GM23338 (cell line): ENCODE results near the gene PIGR. TPM values are rescaled to one million over a fixed set of nuclear protein-coding genes. Genes with fewer than 3 reads are reported as not detected.

Experiments
- ATAC-seq: fragments of 200-7000 bp; cut with Tn5 transposase; 3 replicates; pipeline ENCODE4 v1.9.1; 2020
- DNase-seq: peaks from one replicate; pipeline ENCODE4 v3.0.0-alpha.2; 2015; ENCODE audit warnings: low spot score
- H2AFZ ChIP-seq: fragments of 200-600 bp; sonication (generic); 2 replicates; pipeline ENCODE4 v1.8.0; 2016; ENCODE audit warnings: antibody characterized with exemption, mild to moderate bottlenecking, moderate library complexity
- H3F3A ChIP-seq: fragments of 200-600 bp; sonication (generic); replicated peaks from 2 replicates; pipeline ENCODE4 v1.8.0; 2017; ENCODE audit warnings: antibody characterized with exemption, mixed run types, low read depth
- H3K27ac ChIP-seq: fragments of 200-600 bp; sonication (generic); 2 replicates; pipeline ENCODE4 v1.6.1; 2016; ENCODE audit warnings: low read depth
- H3K27me3 ChIP-seq: fragments of 200-600 bp; sonication (generic); 2 replicates; pipeline ENCODE4 v1.8.0; 2016; ENCODE audit warnings: mild to moderate bottlenecking, mixed run types, moderate library complexity; ENCODE audit not compliant: insufficient read depth
- H3K36me3 ChIP-seq: fragments of 200-600 bp; sonication (generic); 2 replicates; pipeline ENCODE4 v1.8.0; 2016; ENCODE audit warnings: mild to moderate bottlenecking; ENCODE audit not compliant: insufficient read depth
- H3K4me1 ChIP-seq: fragments of 200-600 bp; sonication (generic); 2 replicates; pipeline ENCODE4 v1.8.0; 2016; ENCODE audit warnings: mild to moderate bottlenecking, moderate library complexity; ENCODE audit not compliant: insufficient read depth
- H3K4me2 ChIP-seq: fragments of 200-600 bp; sonication (generic); 2 replicates; pipeline ENCODE4 v1.7.1; 2017; ENCODE audit warnings: mixed run types
- H3K4me3 ChIP-seq: fragments of 200-600 bp; sonication (generic); 2 replicates; pipeline ENCODE4 v1.6.1; 2016; ENCODE audit warnings: mixed run types
- H3K79me2 ChIP-seq: fragments of 200-600 bp; sonication (generic); replicated peaks from 2 replicates; pipeline ENCODE4 v1.8.0; 2017; ENCODE audit warnings: mild to moderate bottlenecking; ENCODE audit not compliant: insufficient read depth
- H3K9me2 ChIP-seq: fragments of 200-600 bp; sonication (generic); 2 replicates; pipeline ENCODE4 v1.8.0; 2017; ENCODE audit not compliant: insufficient read depth
- H4K20me1 ChIP-seq: fragments of 200-600 bp; sonication (generic); replicated peaks from 2 replicates; pipeline ENCODE4 v1.8.0; 2017; ENCODE audit warnings: mild to moderate bottlenecking; ENCODE audit not compliant: insufficient read depth
- H3K27ac Mint-ChIP-seq: 2 replicates; pipeline ENCODE4 v1.8.0; 2020; ENCODE audit warnings: inconsistent platforms, mild to moderate bottlenecking, moderate library complexity, mixed read lengths
- H3K27me3 Mint-ChIP-seq: 3 replicates; pipeline ENCODE4 v1.8.0; 2022; ENCODE audit warnings: low read depth, mild to moderate bottlenecking, moderate library complexity, mixed read lengths, inconsistent platforms; ENCODE audit not compliant: insufficient read depth, poor library complexity
- H3K36me3 Mint-ChIP-seq: 3 replicates; pipeline ENCODE4 v1.8.0; 2021; ENCODE audit warnings: low read depth, mild to moderate bottlenecking, inconsistent platforms, moderate library complexity, mixed read lengths
- H3K4me1 Mint-ChIP-seq: 3 replicates; pipeline ENCODE4 v1.8.0; 2020; ENCODE audit warnings: mild to moderate bottlenecking, inconsistent platforms, mixed read lengths
- H3K4me3 Mint-ChIP-seq: 3 replicates; pipeline ENCODE4 v1.8.0; 2021; ENCODE audit warnings: moderate library complexity, mild to moderate bottlenecking, inconsistent platforms, mixed read lengths
- H3K9me3 Mint-ChIP-seq: 3 replicates; pipeline ENCODE4 v1.8.0; 2020; ENCODE audit warnings: moderate library complexity, mild to moderate bottlenecking, inconsistent platforms, mixed read lengths
- CREB1 ChIP-seq: fragments of 250-450 bp; sonication (Bioruptor Pico); IDR thresholded peaks from 2 replicates; pipeline ENCODE4 v1.5.0; 2020; ENCODE audit warnings: low read depth, mild to moderate bottlenecking, moderate library complexity
- ETS1 ChIP-seq: IDR thresholded peaks from 2 replicates; pipeline ENCODE4 v1.6.1; 2016; ENCODE audit warnings: antibody characterized with exemption
- EZH2 ChIP-seq: fragments of 200-600 bp; sonication (generic); IDR thresholded peaks from one replicate; pipeline ENCODE4 v1.8.0; 2017; ENCODE audit warnings: antibody characterized with exemption, mild to moderate bottlenecking, low read depth; ENCODE audit not compliant: unreplicated experiment
- EZH2phosphoT487 ChIP-seq: fragments of 200-600 bp; sonication (generic); IDR thresholded peaks from one replicate; pipeline ENCODE4 v1.8.1; 2018; ENCODE audit warnings: antibody characterized with exemption; ENCODE audit not compliant: unreplicated experiment
- JUNB ChIP-seq: IDR thresholded peaks from one replicate; pipeline ENCODE4 v1.6.1; 2016; ENCODE audit warnings: antibody characterized with exemption; ENCODE audit not compliant: unreplicated experiment
- NANOG ChIP-seq: IDR thresholded peaks from 2 replicates; pipeline ENCODE4 v1.6.1; 2016; ENCODE audit warnings: antibody characterized with exemption, borderline replicate concordance
- REST ChIP-seq: IDR thresholded peaks from one replicate; pipeline ENCODE4 v1.6.1; 2018; ENCODE audit warnings: antibody characterized with exemption; ENCODE audit not compliant: unreplicated experiment
- ZNF331 ChIP-seq: fragments of 250-450 bp; sonication (Bioruptor Pico); IDR thresholded peaks from 2 replicates; pipeline ENCODE4 v1.5.0; 2020; ENCODE audit warnings: low read depth, mild to moderate bottlenecking, moderate library complexity
- ZNF462 ChIP-seq: fragments of 250-450 bp; sonication (Bioruptor Pico); IDR thresholded peaks from 2 replicates; pipeline ENCODE4 v1.5.0; 2020; ENCODE audit warnings: mild to moderate bottlenecking, moderate library complexity
- polyA plus RNA-seq: library from polyadenylated mRNA; unstranded; fragments of >200 nt; fragmentation: Nextera tagmentation; extraction: Ambion mirVana; gene quantifications from 2 replicates; pipeline ENCODE4 v1.2.1, GENCODE V29; 2016
- total RNA-seq: library from RNA; depleted of rRNA; stranded (reverse); fragments of >200 nt; shearing (Covaris generic); gene quantifications from 2 replicates; pipeline ENCODE4 v1.2.3, GENCODE V29; 2014
- TF ChIP-seq, protein P1 (sequence below), 2 experiments: fragments of 200-600 bp in 1 of 2; sonication (generic) in 1 of 2; conservative IDR thresholded peaks; 2 replicates each; pipeline versions ENCODE4 v1.5.1 to v1.6.1; 2016 to 2017; ENCODE audit warnings: antibody characterized with exemption in 2 of 2, low read depth in 2 of 2, mild to moderate bottlenecking in 2 of 2, moderate library complexity in 1 of 2

Gene PIGR
- total and polyA plus RNA-seq, 2 experiments from 2014 or later, result not detected

GRCh38 chr1:206944703-206945102, 1.6 kb downstream of the PIGR start (continued):
- no peak for TF ChIP-seq REST
- no peak for TF ChIP-seq CREB1 (CRISPR knock-in tag)
- TF ChIP-seq, protein P1, sequence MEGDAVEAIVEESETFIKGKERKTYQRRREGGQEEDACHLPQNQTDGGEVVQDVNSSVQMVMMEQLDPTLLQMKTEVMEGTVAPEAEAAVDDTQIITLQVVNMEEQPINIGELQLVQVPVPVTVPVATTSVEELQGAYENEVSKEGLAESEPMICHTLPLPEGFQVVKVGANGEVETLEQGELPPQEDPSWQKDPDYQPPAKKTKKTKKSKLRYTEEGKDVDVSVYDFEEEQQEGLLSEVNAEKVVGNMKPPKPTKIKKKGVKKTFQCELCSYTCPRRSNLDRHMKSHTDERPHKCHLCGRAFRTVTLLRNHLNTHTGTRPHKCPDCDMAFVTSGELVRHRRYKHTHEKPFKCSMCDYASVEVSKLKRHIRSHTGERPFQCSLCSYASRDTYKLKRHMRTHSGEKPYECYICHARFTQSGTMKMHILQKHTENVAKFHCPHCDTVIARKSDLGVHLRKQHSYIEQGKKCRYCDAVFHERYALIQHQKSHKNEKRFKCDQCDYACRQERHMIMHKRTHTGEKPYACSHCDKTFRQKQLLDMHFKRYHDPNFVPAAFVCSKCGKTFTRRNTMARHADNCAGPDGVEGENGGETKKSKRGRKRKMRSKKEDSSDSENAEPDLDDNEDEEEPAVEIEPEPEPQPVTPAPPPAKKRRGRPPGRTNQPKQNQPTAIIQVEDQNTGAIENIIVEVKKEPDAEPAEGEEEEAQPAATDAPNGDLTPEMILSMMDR (conservative IDR thresholded peaks at IDR 0.05; ENCODE audit: low read depth in 2 of 2), result no peak
- no peak for TF ChIP-seq EZH2
- TF ChIP-seq ETS1, result no peak
- TF ChIP-seq ZNF331, result no peak
- TF ChIP-seq EZH2phosphoT487, result no peak
- TF ChIP-seq NANOG, result no peak

DNA sequence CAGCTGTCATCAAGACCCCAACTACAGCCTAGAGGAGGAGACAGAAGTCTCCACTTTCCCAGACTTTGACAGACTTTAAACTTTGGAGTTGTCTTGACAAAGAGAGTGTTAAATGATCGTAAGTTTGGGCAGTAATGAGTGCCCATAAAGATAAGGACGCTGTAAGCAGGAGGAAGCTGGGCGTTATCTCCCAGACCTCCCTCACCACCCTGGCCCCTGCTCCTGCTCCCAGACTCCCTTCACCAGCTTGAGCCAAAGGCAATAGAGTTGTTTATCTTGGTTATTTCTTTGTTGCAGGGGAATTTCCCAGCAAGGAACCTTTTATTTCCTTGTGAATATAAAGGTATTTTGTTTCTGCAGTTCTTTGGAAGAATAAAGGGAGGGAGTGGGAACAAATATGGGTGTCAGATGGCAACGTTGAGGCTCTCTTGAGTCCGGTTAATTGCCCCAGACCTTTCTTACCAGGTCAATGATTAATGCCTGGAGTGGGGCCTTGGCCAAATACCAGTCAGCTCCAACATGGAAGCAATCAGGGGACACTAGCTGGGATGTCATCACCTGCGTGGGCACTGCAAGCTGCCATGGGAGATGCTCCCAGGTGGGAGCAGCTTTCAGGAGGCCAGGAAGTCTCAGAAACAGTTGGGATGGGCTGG, 4.4 kb downstream of the PIGR start:
- H3K9me2 ChIP-seq, result peaks cover 10% of the 10 kb centered on the region; the same call in 1 of the 2 replicates
- Mint-ChIP-seq H3K36me3 (no peaks in the 10 kb centered on the region), H3K9me3 (no peaks in the 10 kb centered on the region), H3K4me1 (no peaks in the 10 kb centered on the region), H3K27ac (no peak overlapping the region), H3K4me3 (no peak overlapping the region), H3K27me3 (peaks cover 1% of the 10 kb centered on the region)
- no peaks in the 10 kb centered on the region for H3K79me2 ChIP-seq
- H3K36me3 ChIP-seq, result no peaks in the 10 kb centered on the region
- H3K27ac ChIP-seq, result no peak overlapping the region
- no peak overlapping the region for H3K4me3 ChIP-seq
- no peaks in the 10 kb centered on the region for H3K27me3 ChIP-seq
- H3K4me2 ChIP-seq, result no peak overlapping the region
- no peaks in the 10 kb centered on the region for H3K4me1 ChIP-seq
- DNase-seq (no peak), ATAC-seq (no peak)
- no peaks in the 10 kb centered on the region for H4K20me1 ChIP-seq
- H2AFZ ChIP-seq, result no peak overlapping the region
- H3F3A ChIP-seq, result no peaks in the 10 kb centered on the region
- TF ChIP-seq ZNF462 (CRISPR knock-in tag) (no peak), NANOG (no peak), EZH2 (no peak), ZNF331 (no peak), EZH2phosphoT487 (no peak), JUNB (no peak)
